Measurements from ENCODE around the gene DOLPP1.

The DOLPP1 gene

DNA sequence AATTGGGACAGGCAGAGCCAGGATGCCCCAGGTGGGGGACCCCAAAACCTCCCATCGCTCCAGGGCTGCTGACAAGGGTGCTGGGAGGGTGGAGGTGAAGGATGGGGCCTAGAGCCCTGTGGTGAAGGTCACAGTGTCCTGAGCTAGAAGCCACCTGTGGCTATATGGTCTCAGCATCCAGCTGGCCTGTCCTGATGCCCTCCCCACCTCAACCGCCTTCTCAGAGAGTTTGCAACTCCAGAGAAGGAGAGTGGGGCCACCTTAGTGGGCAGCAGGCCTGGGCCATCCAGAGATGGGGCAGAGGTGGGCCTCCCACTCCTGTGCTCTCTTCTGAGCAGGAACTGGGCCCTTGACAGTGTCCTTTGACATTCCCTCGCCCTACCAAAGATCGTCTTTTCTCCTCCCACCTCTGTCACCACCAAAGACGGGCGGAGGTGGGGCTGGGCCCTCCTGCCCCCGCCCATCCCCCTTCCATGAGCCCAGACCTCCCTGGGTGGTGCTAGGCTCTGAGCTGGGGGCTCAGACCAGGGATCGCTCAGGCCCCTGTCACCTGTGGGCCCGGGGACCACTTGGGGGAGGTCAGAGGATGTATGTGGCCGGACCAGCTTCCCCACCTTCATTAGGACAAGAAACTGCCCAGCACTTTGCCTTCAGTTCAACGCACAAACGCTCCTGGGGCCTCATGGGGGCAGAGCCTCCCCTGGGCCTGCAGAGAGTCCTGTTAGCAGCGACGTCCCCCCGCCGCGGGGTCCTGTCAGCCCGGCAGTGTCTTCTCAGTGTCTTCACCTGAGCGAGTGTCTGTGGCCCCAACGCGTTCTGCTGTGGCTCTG is 10.0 kb upstream of the DOLPP1 start:
- Histone ChIP-seq H3K27me3 (ENCODE audit: control insufficient read depth, insufficient read depth, low read length) (no peaks in the 10 kb centered on the region), H3K4me3 (ENCODE audit: low read length) (no peak overlapping the region), H3K9ac (ENCODE audit: low read length) (no peak overlapping the region), H3K36me3 (ENCODE audit: control insufficient read depth, insufficient read depth, low read length) (peaks cover 19% of the 10 kb centered on the region), H3K4me1 (ENCODE audit: control insufficient read depth, insufficient read depth, low read length) (no peaks in the 10 kb centered on the region), H3K27ac (ENCODE audit: low read depth, low read length) (no peak overlapping the region)

- Histone ChIP-seq H3K4me3 (ENCODE audit: low read length) (no peak overlapping the region), H3K9ac (ENCODE audit: low read length) (no peak overlapping the region), H3K36me3 (ENCODE audit: control insufficient read depth, insufficient read depth, low read length) (peaks cover 17% of the 10 kb centered on the region), H3K4me1 (ENCODE audit: control insufficient read depth, insufficient read depth, low read length) (no peaks in the 10 kb centered on the region), H3K27me3 (ENCODE audit: control insufficient read depth, insufficient read depth, low read length) (no peaks in the 10 kb centered on the region), H3K27ac (ENCODE audit: low read depth, low read length) (no peak overlapping the region)
Measured at GRCh38 chr9:129071526-129072126, 9.3 kb upstream of the DOLPP1 start.

- H3K4me1 ChIP-seq (ENCODE audit: control insufficient read depth, insufficient read depth, low read length), result no peaks in the 10 kb centered on the region
Measured at GRCh38 chr9:129072171-129072570, 8.7 kb upstream of the DOLPP1 start.

DNA sequence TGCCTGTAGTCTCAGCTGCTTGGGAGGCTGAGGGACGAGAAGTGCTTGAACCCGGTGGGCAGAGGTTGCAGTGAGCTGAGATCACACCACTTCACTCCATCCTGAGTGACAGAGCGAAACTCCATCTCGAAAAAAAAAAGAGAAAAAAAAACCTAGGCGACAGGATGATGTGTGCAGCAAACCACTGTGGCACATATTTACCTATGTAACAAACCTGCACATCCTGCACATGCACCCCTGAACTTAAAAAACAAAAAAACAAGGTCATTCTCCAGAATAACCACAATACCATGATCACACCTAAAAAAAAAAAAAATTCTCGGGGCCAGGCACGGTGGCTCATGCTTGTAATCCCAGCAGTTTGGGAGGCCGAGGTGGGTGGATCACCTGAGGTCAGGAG is 7.5 kb upstream of the DOLPP1 start:
- no peak overlapping the region for H3K27ac ChIP-seq (ENCODE audit: low read depth, low read length)

More at GRCh38 chr9:129072171-129072570, 8.7 kb upstream of the DOLPP1 start:
- H3K36me3 ChIP-seq (ENCODE audit: control insufficient read depth, insufficient read depth, low read length), result peaks cover 15% of the 10 kb centered on the region
- H3K27ac ChIP-seq (ENCODE audit: low read depth, low read length), result no peak overlapping the region
- H3K9ac ChIP-seq (ENCODE audit: low read length), result no peak overlapping the region
- H3K27me3 ChIP-seq (ENCODE audit: control insufficient read depth, insufficient read depth, low read length), result no peaks in the 10 kb centered on the region
- H3K4me3 ChIP-seq (ENCODE audit: low read length), result no peak overlapping the region

DNA sequence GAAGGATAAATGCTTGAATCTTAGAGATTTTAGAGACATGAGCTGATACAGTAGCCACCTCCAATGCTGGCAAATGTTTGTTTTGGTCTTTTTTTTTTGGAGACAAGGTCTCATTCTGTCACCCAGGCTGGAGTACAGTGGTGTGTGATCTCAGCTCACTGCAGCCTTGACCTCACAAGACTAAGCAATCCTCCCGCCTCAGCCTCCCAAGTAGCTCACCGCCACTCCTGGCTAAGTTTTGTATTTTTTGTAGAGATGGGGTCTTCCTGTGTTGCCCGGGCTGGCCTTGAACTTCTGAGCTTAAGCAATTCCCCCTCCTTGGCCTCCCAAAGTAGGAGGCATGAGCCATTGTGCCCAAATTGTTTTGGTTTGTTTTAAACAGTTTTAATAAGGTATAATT is 6.8 kb upstream of the DOLPP1 start:
- Histone ChIP-seq H3K27me3 (ENCODE audit: control insufficient read depth, insufficient read depth, low read length) (no peaks in the 10 kb centered on the region), H3K27ac (ENCODE audit: low read depth, low read length) (no peak overlapping the region), H3K9ac (ENCODE audit: low read length) (no peak overlapping the region), H3K4me1 (ENCODE audit: control insufficient read depth, insufficient read depth, low read length) (no peaks in the 10 kb centered on the region), H3K36me3 (ENCODE audit: control insufficient read depth, insufficient read depth, low read length) (peaks cover 4% of the 10 kb centered on the region), H3K4me3 (ENCODE audit: low read length) (no peak overlapping the region)

More for the DNA sequence above, 7.5 kb upstream of the DOLPP1 start:
- Histone ChIP-seq H3K36me3 (ENCODE audit: control insufficient read depth, insufficient read depth, low read length) (peaks cover 4% of the 10 kb centered on the region), H3K9ac (ENCODE audit: low read length) (no peak overlapping the region), H3K27me3 (ENCODE audit: control insufficient read depth, insufficient read depth, low read length) (no peaks in the 10 kb centered on the region), H3K4me3 (ENCODE audit: low read length) (no peak overlapping the region), H3K4me1 (ENCODE audit: control insufficient read depth, insufficient read depth, low read length) (no peaks in the 10 kb centered on the region)

- no peak overlapping the region for H3K27ac ChIP-seq (ENCODE audit: low read depth, low read length)
- no peak overlapping the region for H3K4me3 ChIP-seq (ENCODE audit: low read length)
- H3K27me3 ChIP-seq (ENCODE audit: control insufficient read depth, insufficient read depth, low read length), result no peaks in the 10 kb centered on the region
- no peaks in the 10 kb centered on the region for H3K36me3 ChIP-seq (ENCODE audit: control insufficient read depth, insufficient read depth, low read length)
- H3K4me1 ChIP-seq (ENCODE audit: control insufficient read depth, insufficient read depth, low read length), result no peaks in the 10 kb centered on the region
- H3K9ac ChIP-seq (ENCODE audit: low read length), result no peak overlapping the region
Measured at GRCh38 chr9:129075996-129076639, 4.8 kb upstream of the DOLPP1 start.

GRCh38 chr9:129076640-129077037 is 4.3 kb upstream of the DOLPP1 start:
- Histone ChIP-seq H3K9ac (ENCODE audit: low read length) (no peak overlapping the region), H3K27me3 (ENCODE audit: control insufficient read depth, insufficient read depth, low read length) (no peaks in the 10 kb centered on the region), H3K27ac (ENCODE audit: low read depth, low read length) (no peak overlapping the region), H3K4me3 (ENCODE audit: low read length) (no peak overlapping the region), H3K36me3 (ENCODE audit: control insufficient read depth, insufficient read depth, low read length) (no peaks in the 10 kb centered on the region), H3K4me1 (ENCODE audit: control insufficient read depth, insufficient read depth, low read length) (peaks cover 2% of the 10 kb centered on the region)

DNA sequence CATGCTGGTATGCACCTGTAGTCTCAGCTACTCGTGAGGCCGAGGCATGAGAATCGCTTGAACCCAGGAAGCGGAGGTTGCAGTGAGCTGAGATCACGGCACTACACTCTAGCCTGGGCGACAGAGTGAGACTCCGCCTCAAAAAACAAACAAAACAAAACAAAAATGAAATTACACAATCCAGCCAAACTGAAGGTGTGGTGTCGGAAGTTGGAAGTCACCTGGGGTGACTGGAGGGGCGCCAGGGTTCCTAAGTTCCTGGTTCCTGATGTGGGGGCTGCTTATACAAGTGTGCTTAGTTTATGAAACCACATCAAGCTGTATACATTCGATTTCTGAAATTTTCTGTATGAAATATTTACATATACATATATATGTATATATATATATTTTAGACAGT is 3.7 kb upstream of the DOLPP1 start:
- H3K27ac ChIP-seq (ENCODE audit: low read depth, low read length), result no peak overlapping the region

GRCh38 chr9:129078691-129079503 is 2.0 kb upstream of the DOLPP1 start:
- Histone ChIP-seq H3K9ac (ENCODE audit: low read length) (no peak overlapping the region), H3K36me3 (ENCODE audit: control insufficient read depth, insufficient read depth, low read length) (no peaks in the 10 kb centered on the region), H3K27ac (ENCODE audit: low read depth, low read length) (no peak overlapping the region), H3K4me3 (ENCODE audit: low read length) (no peak overlapping the region), H3K27me3 (ENCODE audit: control insufficient read depth, insufficient read depth, low read length) (no peaks in the 10 kb centered on the region), H3K4me1 (ENCODE audit: control insufficient read depth, insufficient read depth, low read length) (peaks cover 8% of the 10 kb centered on the region)

More for the DNA sequence above, 3.7 kb upstream of the DOLPP1 start:
- Histone ChIP-seq H3K27me3 (ENCODE audit: control insufficient read depth, insufficient read depth, low read length) (no peaks in the 10 kb centered on the region), H3K4me1 (ENCODE audit: control insufficient read depth, insufficient read depth, low read length) (peaks cover 8% of the 10 kb centered on the region), H3K4me3 (ENCODE audit: low read length) (no peak overlapping the region), H3K9ac (ENCODE audit: low read length) (no peak overlapping the region), H3K36me3 (ENCODE audit: control insufficient read depth, insufficient read depth, low read length) (no peaks in the 10 kb centered on the region)

- peaks cover 8% of the 10 kb centered on the region for H3K4me1 ChIP-seq (ENCODE audit: control insufficient read depth, insufficient read depth, low read length)
- no peaks in the 10 kb centered on the region for H3K36me3 ChIP-seq (ENCODE audit: control insufficient read depth, insufficient read depth, low read length)
- H3K9ac ChIP-seq (ENCODE audit: low read length), result no peak overlapping the region
- H3K27me3 ChIP-seq (ENCODE audit: control insufficient read depth, insufficient read depth, low read length), result no peaks in the 10 kb centered on the region
- no peak overlapping the region for H3K27ac ChIP-seq (ENCODE audit: low read depth, low read length)
- peak overlapping the region; percentile 83 for H3K4me3 ChIP-seq (ENCODE audit: low read length)
Measured at GRCh38 chr9:129079829-129080228, 1.1 kb upstream of the DOLPP1 start.

DNA sequence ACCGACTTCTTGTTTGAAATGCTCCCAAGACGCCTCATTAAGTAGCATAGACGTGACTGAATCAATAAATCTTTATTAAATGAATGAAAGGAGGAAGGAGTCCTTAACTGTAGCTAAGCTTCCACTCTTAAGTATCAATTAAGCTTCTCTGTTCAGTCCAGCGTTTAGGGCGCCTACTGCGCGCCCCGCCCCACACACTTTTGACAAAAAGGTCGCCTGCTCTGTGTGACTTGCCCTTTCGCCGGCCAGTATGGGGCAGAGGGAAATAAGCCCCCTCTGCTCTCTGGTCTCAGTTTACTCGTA is 662 bp upstream of the DOLPP1 start:
- Histone ChIP-seq H3K27ac (ENCODE audit: low read depth, low read length) (no peak overlapping the region), H3K27me3 (ENCODE audit: control insufficient read depth, insufficient read depth, low read length) (no peaks in the 10 kb centered on the region), H3K4me1 (ENCODE audit: control insufficient read depth, insufficient read depth, low read length) (peaks cover 8% of the 10 kb centered on the region), H3K36me3 (ENCODE audit: control insufficient read depth, insufficient read depth, low read length) (no peaks in the 10 kb centered on the region), H3K9ac (ENCODE audit: low read length) (no peak overlapping the region), H3K4me3 (ENCODE audit: low read length) (peak overlapping the region; percentile 83)

DNA sequence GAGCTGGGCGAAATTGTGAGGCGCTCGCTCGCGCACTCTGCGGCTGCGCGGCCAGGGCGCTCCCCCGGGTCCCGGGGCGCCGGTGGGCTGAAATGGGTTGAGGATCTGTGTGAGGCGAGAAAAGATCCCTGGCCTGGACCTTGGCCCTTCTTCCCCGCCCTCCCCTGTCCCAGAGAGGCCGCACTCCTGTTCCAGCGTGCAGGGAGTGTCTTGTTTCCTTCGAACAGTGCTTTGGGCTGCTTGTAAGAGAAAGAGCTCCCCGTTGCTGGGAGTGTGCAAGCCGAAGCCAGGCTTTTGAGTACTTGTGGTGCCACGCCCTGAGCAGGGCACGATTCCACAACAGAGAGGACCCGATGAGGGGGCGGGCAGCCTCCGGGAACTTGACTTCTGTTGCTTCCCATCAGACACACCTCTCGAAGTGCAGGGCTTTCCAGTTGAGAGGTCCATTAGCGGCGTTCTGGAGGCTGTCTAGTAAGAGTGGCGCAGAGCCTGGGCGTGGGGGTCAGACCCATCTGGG is 535 bp downstream of the DOLPP1 start:
- Histone ChIP-seq H3K27me3 (ENCODE audit: control insufficient read depth, insufficient read depth, low read length) (no peaks in the 10 kb centered on the region), H3K36me3 (ENCODE audit: control insufficient read depth, insufficient read depth, low read length) (peaks cover 10% of the 10 kb centered on the region), H3K4me3 (ENCODE audit: low read length) (peak overlapping the region; percentile 91), H3K4me1 (ENCODE audit: control insufficient read depth, insufficient read depth, low read length) (peaks cover 8% of the 10 kb centered on the region), H3K27ac (ENCODE audit: low read depth, low read length) (peak overlapping the region; percentile 50), H3K9ac (ENCODE audit: low read length) (peak overlapping the region; percentile 63)
